K562 (cell line): ENCODE results near the gene TANC1. TPM values are rescaled to one million over a fixed set of nuclear protein-coding genes. Genes with fewer than 3 reads are reported as not detected.

Experiments
- FOXK1 ChIP-seq: sonication (generic); formaldehyde crosslinking; IDR thresholded peaks from 2 replicates; pipeline ENCODE4 v1.8.0; 2022; ENCODE audit warnings: missing genetic modification reagents, mild to moderate bottlenecking, borderline replicate concordance
- TSHZ1 ChIP-seq: fragments of 250-450 bp; sonication (Bioruptor Pico); IDR thresholded peaks from 2 replicates; pipeline ENCODE4 v1.4.0; 2020; ENCODE audit warnings: mild to moderate bottlenecking, moderate library complexity
- ZBTB49 ChIP-seq: sonication (generic); formaldehyde crosslinking; IDR thresholded peaks from 2 replicates; pipeline ENCODE4 v1.8.0; 2022; ENCODE audit warnings: missing genetic modification reagents, mild to moderate bottlenecking, borderline replicate concordance
- ZBTB5 ChIP-seq: fragments of 450-650 bp; IDR thresholded peaks from 2 replicates; pipeline ENCODE4 v1.6.1; 2017; ENCODE audit warnings: antibody characterized with exemption
- polyA plus RNA-seq, 8 experiments: library from polyadenylated mRNA; depleted of rRNA in 4 of 8; stranded (reverse) in 5 of 8; unstranded in 3 of 8; fragments of >200 nt; fragmentation: Nextera tagmentation in 2 of 8; fragmentation: Illumina TruSeq in 1 of 8; extraction: Ambion mirVana in 2 of 8; extraction: Trizol in 1 of 8; gene quantifications; 2 replicates each; pipeline versions ENCODE4 v1.2.1 to v1.2.3, GENCODE V29; 2011 to 2014; ENCODE audit warnings: inconsistent platforms in 1 of 8, missing spikeins in 1 of 8
- total RNA-seq, 7 experiments: library from RNA; depleted of rRNA in 6 of 7; stranded (reverse); fragments of >200 nt in 6 of 7; fragmentation: Illumina TruSeq in 2 of 7; extraction: Trizol in 2 of 7; gene quantifications; 2 replicates each; pipeline versions ENCODE4 v1.2.1 to v1.2.3, GENCODE V29; 2011 to 2021; ENCODE audit warnings: low replicate concordance in 1 of 7

The TANC1 gene
- total and polyA plus RNA-seq, 9 of the 15 experiments (the other 6 are each of a cell fraction or from before 2014, with no cell fraction given) = under 0.01 to 0.20 (median 0.07) TPM; not detected in 1

- TF ChIP-seq ZBTB5 (no peak), TSHZ1 (CRISPR knock-in tag) (no peak), FOXK1 (no peak), ZBTB49 (CRISPR knock-in tag) (no peak)
Observed at GRCh38 chr2:159044804-159045286, 76.4 kb downstream of the TANC1 start (continued).
